GM21825 (cell line): ENCODE results near the gene SNTG2.

Source experiments
- ATAC-seq: cut with Tn5 transposase; IDR thresholded peaks from one replicate; pipeline ENCODE4 v1.9.1; 2021; ENCODE audit warnings: mild to moderate bottlenecking, moderate library complexity; ENCODE audit not compliant: unreplicated experiment

SNTG2 gene

DNA sequence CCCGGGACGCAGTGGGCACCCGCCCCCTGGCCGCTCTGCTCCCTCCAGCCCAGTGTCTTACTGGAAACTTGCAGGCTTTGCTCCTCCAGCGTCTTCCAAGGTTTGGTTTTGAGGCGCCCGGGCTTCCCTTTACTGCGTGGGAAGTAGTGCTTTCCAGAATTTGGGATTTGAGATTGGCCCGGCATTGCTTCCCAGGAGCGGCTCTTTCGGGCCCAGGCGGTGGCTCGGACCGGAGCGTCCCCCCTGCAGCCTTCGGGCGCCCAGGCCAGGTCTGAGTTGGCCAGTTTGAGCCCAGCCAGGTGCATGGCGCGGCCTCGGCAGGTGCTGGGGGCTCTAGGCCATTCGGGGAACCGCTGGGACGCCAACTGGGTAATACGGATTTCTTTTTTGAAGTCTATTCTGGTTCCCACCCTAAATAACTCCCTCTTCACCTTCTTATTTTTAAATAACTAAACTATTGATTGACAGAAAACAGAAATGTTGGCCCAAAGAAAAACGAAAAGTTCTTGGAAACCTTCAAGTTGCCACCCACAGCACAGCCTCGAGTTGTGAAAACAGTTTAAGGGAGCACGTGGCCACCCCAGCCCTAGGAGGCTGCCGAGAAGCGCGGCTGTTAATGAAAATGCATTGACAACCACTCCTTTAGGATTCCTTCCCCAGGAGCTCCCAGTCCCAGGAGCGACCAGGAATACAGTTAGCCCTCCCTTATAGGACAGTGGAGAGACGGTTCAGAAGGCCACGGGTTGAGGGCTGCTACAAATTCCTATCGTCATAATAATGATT is 766 bp downstream of the SNTG2 start:
- no peak for ATAC-seq

DNA sequence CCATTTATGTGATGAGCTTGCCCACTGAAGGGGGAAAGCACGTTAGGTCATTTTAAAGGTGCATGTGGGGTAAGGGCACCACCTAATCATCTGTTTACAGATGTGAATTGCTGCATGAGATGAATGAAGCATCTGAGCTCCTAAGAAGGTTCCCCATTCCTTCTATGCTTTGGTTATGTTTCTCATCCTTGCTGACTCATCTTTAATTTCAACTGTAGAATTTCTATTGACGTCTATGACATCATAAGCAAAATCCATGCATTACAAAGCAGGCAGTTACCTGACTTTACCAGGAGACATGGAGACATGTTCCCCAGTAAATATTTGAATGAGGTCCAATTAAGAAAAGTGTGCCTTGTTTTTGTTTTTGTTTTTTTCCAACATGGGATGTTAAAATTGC is 2.8 kb downstream of the SNTG2 start:
- ATAC-seq: no peak

GRCh38 chr2:953975-954686 is 3.5 kb downstream of the SNTG2 start:
- no peak for ATAC-seq

- no peak for ATAC-seq
Observed at GRCh38 chr2:954687-955000, 4.0 kb downstream of the SNTG2 start.

DNA sequence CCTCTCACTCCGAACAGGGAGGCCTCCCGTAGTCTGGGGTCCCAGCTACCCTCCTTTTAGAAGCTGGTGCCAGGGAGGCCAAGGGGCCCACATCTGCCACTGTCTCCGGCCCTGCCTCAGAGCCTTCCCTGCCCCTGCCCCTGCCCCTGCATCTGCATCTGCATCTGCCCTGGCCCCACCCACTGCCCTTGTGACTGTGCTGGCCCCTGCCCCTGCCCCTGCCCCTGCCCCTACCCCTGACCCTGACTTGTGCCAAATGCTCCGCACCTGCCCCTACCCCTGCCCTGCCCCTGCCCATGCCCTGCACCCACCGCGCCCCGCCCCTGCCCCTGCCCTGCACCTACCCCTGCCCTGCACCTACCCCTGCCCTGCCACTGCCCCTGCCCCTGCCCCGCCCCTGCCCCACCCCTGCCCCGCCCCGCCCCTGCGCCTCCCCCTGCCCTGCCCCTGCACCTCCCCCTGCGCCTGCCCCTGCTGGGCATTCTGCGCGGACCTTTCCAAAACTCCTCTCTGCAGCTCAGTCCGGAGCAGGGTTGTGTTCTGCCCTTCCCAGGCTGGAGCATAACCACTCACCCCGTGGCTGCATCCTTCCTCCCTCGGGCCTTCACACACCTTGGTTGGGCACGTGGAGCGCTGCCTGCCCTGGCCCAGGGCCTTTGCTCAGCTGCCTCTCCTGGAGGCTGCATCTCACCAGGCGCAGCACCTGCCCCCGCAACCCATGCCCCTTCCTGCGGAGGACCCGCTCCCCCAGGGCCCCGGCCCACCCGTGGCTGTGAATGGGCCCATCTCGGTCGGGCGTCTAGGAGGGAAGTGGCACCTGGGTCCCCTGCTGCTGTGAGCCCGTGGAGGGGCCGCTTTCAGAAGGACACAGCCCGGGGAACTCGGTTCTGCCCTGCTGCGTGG is 5.4 kb downstream of the SNTG2 start:
- ATAC-seq: no peak

DNA sequence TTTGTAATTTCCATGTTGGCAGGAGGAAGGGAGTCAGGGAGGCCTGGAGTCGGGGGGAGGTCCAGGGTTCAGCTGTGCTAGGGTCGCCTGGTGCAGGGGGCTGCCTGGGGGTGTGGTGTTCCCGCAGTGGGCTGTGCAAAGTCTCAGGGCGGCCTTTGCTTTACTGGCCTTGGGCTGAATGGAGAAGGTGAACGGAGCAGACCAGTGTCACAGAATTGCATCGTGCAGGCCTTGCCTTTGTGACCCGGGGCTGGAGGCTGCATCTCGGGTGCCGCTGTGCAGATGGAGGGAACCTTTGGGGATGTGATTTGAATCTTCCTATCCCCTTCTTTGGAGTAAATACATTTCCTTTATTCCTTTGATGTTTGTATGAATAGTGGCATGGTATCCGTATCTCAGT is 8.8 kb downstream of the SNTG2 start:
- no peak for ATAC-seq

DNA sequence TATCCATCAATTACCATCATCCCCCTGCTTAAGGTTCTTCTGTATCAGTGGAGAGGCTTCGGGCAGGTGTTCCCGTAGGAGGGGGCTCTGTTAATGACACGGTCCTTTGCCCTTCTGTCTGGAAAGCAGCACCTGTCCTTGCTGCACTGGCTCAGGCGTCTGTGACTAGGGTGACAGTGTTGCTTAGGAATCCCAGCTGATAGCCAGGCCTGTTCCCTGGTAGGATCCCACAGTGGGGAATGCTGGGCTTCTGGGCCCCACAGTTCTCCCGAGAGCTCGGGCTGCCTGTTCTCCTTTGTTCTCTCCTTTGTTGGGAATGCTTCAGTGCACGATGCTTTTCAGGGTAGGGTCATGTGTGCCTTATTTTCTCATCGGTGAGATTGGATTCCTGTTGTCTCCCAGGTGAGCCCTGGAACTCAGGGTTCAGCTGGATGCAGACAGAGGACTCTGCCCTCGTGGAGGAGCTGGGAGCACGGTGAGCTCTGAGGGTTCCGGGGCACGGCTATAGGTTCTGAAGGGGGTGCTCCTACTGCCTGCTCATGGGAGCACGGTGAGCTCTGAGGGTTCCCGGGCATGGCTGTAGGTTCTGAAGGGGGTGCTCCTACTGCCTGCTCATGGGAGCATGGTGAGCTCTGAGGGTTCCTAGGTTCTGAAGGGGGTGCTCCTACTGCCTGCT is 9.6 kb downstream of the SNTG2 start:
- ATAC-seq: no peak

DNA sequence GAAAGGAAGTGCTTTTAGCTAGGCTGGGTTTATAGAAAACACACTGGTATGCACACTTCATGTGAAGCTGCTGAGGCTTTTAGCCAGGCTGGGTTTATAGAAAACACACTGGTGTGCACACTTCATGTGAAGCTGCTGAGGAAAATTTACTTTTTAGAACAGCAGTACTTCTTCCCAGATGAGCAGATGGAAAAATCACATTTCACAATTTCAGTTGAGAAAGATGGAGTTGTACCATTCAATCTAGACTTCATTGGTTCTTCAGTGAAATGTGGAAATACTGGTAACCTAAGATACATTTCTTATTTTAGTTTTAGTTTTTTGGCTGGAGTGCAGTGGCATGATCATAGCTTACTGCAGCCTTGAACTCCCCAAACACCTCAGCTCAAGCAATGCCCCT is 11.1 kb downstream of the SNTG2 start:
- ATAC-seq: no peak

DNA sequence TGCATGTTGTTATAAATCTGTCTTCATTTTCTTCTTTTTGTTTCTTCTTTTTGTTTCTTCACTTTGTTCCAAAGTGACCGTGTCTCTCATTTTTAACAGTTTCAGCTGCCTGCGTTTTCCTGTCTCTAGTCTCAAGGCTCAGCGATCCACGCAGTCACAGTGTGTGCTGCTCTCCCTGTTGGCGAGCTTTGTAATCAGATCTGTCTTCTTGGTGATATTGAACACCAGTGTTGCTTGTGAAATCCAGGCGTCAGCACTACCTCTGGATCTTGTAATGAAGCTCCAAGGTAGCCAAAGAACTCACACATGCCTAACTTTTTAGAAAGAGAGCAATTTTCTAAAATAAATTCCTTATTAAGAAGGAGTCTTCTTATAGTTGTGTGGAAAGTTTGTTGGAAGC is 13.2 kb downstream of the SNTG2 start:
- ATAC-seq: no peak

DNA sequence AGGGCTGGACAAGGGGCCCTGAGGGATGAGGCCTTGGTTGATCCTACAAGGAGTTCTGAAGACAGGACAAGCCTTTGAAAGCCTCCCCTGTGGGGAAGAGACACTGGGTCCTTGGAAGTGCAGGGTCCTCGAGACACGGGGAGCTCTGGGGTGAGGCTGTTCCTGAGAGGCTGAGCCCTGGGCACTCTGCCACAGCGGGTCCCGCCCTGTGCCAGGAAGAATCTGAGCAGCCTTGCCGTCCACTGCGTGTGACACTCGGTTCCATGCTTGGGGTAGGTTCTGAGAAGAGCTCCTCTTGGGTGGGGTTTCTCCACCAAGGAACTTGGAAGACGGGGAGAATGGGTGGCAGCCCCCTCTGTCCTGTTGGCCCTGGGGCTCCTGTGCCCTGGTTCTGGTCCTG is 13.9 kb downstream of the SNTG2 start:
- no peak for ATAC-seq

- ATAC-seq: no peak
Observed at GRCh38 chr2:965640-966147, 15.0 kb downstream of the SNTG2 start.

DNA sequence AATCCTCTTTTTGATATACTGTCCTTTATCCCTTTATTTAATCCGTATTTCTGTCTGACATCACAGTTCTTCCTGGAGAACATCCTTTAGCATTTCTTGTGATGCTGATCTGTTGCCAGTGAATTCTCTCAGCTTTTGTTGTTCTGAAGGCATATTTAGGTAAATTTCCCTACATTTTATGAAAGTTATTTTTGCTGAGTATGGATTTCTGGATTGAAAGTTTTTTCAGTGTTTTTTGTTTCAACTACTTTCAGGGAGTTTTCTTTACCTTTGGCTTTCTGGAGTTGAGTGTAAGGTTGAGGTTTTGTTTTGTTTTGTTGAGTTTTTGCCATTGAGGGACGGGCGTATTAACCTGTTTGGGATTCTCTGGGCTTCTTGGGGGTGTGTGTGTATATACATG is 22.5 kb downstream of the SNTG2 start:
- ATAC-seq: no peak

DNA sequence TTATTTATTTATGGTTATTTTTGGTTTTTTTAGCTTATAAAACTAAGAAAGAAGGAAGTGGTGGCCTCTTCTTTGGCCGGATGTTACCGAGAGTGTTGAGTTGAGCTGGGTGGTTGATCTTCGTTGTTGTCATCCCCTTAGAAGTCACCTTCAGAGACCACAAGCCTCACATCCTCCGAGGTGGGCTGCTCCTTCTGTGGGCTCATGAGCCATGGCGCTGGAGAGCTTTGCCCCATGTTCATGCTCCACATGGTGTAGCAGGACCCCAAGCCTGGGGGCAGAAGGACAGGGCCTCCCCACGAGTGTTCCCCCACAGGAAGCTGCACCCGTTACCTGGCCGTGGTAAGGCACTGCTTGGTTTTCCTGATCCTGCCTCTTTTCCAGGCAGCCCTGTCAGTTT is 23.4 kb downstream of the SNTG2 start:
- ATAC-seq: peak; percentile 75

GRCh38 chr2:974502-974901 is 23.9 kb downstream of the SNTG2 start:
- no peak for ATAC-seq

- ATAC-seq: no peak
Observed at GRCh38 chr2:975095-975494, 24.4 kb downstream of the SNTG2 start.

- ATAC-seq: peak; percentile 68
Observed at GRCh38 chr2:979069-979928, 28.6 kb downstream of the SNTG2 start.

GRCh38 chr2:980176-980575 is 29.5 kb downstream of the SNTG2 start:
- no peak for ATAC-seq

DNA sequence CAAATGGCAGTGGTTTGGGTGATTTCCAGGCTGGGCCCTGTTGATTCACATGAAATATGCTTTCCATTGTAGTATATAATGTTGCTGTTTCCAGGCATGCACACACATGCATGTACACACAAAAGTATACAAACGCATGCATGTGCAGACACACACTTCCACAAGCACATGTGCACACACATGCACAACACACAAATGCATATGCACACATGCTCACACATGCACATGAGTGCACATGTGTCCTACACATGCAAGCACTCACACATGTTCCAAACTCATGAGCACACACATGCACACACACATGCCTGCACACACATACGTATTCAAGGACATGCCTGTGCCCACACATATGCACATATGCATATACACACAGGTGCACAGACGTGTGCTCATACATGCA is 30.6 kb downstream of the SNTG2 start:
- no peak for ATAC-seq

DNA sequence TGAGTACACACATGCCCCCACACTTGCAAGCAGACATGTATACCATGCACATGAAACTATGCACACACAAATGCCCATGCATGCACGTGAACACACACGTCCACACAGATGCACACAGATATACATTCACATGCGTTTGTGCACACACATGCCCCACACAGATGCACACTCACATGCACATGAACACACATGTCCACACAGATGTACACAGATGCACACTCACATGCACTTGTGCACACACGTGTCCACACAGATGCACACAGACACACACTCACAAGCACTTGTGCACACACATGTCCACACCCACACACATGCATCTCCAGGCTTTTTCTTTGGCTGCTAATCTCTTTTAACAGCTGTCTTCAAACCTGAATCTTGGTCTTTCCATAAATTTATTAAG is 31.1 kb downstream of the SNTG2 start:
- no peak for ATAC-seq

GRCh38 chr2:985317-985898 is 34.8 kb downstream of the SNTG2 start:
- no peak for ATAC-seq
